Memory B cell (primary cell): Measurements from ENCODE around the gene KIRREL1.

Experiments used
- ATAC-seq: fragments of 150-1000 bp; cut with Tn5 transposase; 2 replicates; pipeline ENCODE4 v1.10.0; 2021; ENCODE audit warnings: low read depth, mild to moderate bottlenecking, moderate library complexity
- DNase-seq, 2 donors: peaks; one replicate each; pipeline ENCODE4 v3.0.0; 2022; ENCODE audit warnings: low spot score in 2 of 2
- H3K27ac Mint-ChIP-seq: one replicate; pipeline ENCODE4 v1.8.0; 2022; ENCODE audit warnings: mild to moderate bottlenecking, moderate library complexity, mixed read lengths
- H3K27me3 Mint-ChIP-seq: one replicate; pipeline ENCODE4 v1.8.0; 2022; ENCODE audit warnings: mixed read lengths
- H3K36me3 Mint-ChIP-seq: one replicate; pipeline ENCODE4 v1.8.0; 2022; ENCODE audit warnings: mild to moderate bottlenecking, mixed read lengths
- H3K4me1 Mint-ChIP-seq: one replicate; pipeline ENCODE4 v1.8.0; 2022; ENCODE audit warnings: mixed read lengths
- H3K4me3 Mint-ChIP-seq: one replicate; pipeline ENCODE4 v1.8.0; 2022; ENCODE audit warnings: mild to moderate bottlenecking, moderate library complexity, mixed read lengths
- H3K9me3 Mint-ChIP-seq: one replicate; pipeline ENCODE4 v1.8.0; 2022; ENCODE audit warnings: mixed read lengths

Gene KIRREL1

GRCh38 chr1:158007180-158007579 lies 13.7 kb downstream of the KIRREL1 start:
- Mint-ChIP-seq H3K27me3 (peaks cover 17% of the 10 kb centered on the region), H3K4me3 (no peak overlapping the region), H3K4me1 (no peaks in the 10 kb centered on the region), H3K36me3 (no peaks in the 10 kb centered on the region), H3K9me3 (no peaks in the 10 kb centered on the region), H3K27ac (no peak overlapping the region)
- DNase-seq, result no peak
- no peak for ATAC-seq

DNA sequence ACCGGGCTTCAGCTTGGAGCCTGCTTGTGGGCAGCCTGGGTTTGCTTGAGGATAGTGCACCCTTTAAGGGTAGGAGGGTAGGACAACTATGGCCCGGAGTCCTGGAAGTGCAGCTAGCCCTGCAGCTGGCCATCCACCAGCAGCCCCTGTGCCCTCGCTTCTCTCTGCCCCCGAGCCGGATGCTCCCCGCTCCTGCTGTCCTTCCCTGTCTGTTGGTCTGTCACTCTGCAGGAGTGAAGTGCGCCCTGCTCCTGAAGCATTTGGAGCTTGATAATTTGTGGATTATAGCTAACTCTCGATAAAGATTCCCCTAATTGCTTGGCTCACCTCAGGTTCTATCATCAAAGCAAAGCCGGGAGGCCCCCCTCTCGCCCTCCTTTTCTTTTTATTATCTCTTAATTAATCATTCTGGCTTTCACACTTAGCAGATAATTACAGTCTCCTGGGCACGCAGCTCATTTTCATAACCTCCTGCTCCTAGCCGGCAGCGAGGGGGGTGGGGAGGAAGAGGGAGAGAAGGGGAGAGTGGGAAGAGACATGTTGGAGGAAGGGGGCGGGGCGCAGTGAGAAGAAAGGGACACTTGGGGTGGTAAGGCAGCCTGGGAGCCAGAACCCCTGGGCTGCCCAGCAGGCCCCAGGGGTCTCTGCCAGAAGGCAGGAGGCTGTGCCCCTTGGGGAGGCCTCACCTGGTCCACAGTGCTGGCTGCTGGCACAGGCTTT lies 14.4 kb downstream of the KIRREL1 start:
- Mint-ChIP-seq H3K9me3 (no peaks in the 10 kb centered on the region), H3K4me1 (no peaks in the 10 kb centered on the region), H3K27me3 (peaks cover 18% of the 10 kb centered on the region), H3K36me3 (no peaks in the 10 kb centered on the region), H3K27ac (no peak overlapping the region), H3K4me3 (no peak overlapping the region)
- DNase-seq (no peak), ATAC-seq (no peak)

GRCh38 chr1:158008630-158009029 lies 15.2 kb downstream of the KIRREL1 start:
- peaks cover 24% of the 10 kb centered on the region for H3K27me3 Mint-ChIP-seq

DNA sequence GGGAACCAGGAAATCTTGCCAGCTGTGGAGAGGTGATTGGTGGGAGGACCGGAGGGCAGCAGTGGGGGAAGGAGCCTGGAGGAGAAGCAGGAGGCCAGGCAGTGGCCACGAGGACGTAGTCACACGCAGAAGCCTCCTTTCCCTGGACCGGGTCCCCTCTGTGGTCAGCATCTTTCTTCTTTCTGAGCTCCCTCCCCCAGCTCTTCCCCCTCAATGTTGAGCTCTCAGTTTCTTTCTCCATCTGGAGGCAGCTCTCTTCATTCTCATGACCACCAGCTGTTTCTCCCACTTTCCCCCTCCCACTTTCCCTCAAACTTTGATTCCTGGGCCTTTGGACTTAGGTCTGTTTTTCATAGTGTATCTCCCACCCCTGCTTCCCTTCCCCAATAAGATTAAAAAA lies 18.3 kb downstream of the KIRREL1 start:
- H3K36me3 Mint-ChIP-seq, result no peaks in the 10 kb centered on the region
- H3K4me3 Mint-ChIP-seq, result no peak overlapping the region
- H3K4me1 Mint-ChIP-seq, result peaks cover 3% of the 10 kb centered on the region
- H3K27me3 Mint-ChIP-seq, result peaks cover 24% of the 10 kb centered on the region
- H3K9me3 Mint-ChIP-seq, result no peaks in the 10 kb centered on the region
- ATAC-seq (no peak), DNase-seq (no peak)
- H3K27ac Mint-ChIP-seq, result no peak overlapping the region

More at GRCh38 chr1:158008630-158009029, 15.2 kb downstream of the KIRREL1 start:
- Mint-ChIP-seq H3K4me1 (no peaks in the 10 kb centered on the region), H3K9me3 (no peaks in the 10 kb centered on the region), H3K36me3 (no peaks in the 10 kb centered on the region), H3K27ac (no peak overlapping the region), H3K4me3 (no peak overlapping the region)
- ATAC-seq (no peak), DNase-seq (no peak)

- H3K4me3 Mint-ChIP-seq, result no peak overlapping the region
- peaks cover 19% of the 10 kb centered on the region for H3K27me3 Mint-ChIP-seq
- ATAC-seq (no peak), DNase-seq (no peak)
- H3K4me1 Mint-ChIP-seq, result peaks cover 3% of the 10 kb centered on the region
- H3K36me3 Mint-ChIP-seq, result no peaks in the 10 kb centered on the region
- H3K27ac Mint-ChIP-seq, result no peak overlapping the region
- H3K9me3 Mint-ChIP-seq, result no peaks in the 10 kb centered on the region
Observed at GRCh38 chr1:158013840-158014730, 20.6 kb downstream of the KIRREL1 start.

GRCh38 chr1:158014731-158015320 lies 21.4 kb downstream of the KIRREL1 start:
- H3K9me3 Mint-ChIP-seq, result no peaks in the 10 kb centered on the region
- peaks cover 3% of the 10 kb centered on the region for H3K4me1 Mint-ChIP-seq

GRCh38 chr1:158016651-158017335 lies 23.3 kb downstream of the KIRREL1 start:
- no peak for DNase-seq

More at GRCh38 chr1:158014731-158015320, 21.4 kb downstream of the KIRREL1 start:
- Mint-ChIP-seq H3K36me3 (no peaks in the 10 kb centered on the region), H3K4me3 (no peak overlapping the region), H3K27me3 (peaks cover 20% of the 10 kb centered on the region), H3K27ac (no peak overlapping the region)
- DNase-seq (no peak), ATAC-seq (no peak)

GRCh38 chr1:158017800-158018595 lies 24.6 kb downstream of the KIRREL1 start:
- Mint-ChIP-seq H3K4me1 (peaks cover 3% of the 10 kb centered on the region), H3K36me3 (no peaks in the 10 kb centered on the region), H3K9me3 (no peaks in the 10 kb centered on the region), H3K4me3 (no peak overlapping the region), H3K27ac (no peak overlapping the region), H3K27me3 (peaks cover 19% of the 10 kb centered on the region)
- ATAC-seq (no peak), DNase-seq (no peak)

More at GRCh38 chr1:158016651-158017335, 23.3 kb downstream of the KIRREL1 start:
- Mint-ChIP-seq H3K27me3 (peaks cover 21% of the 10 kb centered on the region), H3K9me3 (no peaks in the 10 kb centered on the region), H3K36me3 (no peaks in the 10 kb centered on the region), H3K4me3 (no peak overlapping the region), H3K27ac (no peak overlapping the region), H3K4me1 (peaks cover 3% of the 10 kb centered on the region)
- ATAC-seq, result no peak

- H3K9me3 Mint-ChIP-seq, result no peaks in the 10 kb centered on the region
- DNase-seq, result no peak
- H3K27me3 Mint-ChIP-seq, result peaks cover 13% of the 10 kb centered on the region
Observed at GRCh38 chr1:158019171-158019868, 25.9 kb downstream of the KIRREL1 start.

GRCh38 chr1:158020259-158020885 lies 26.9 kb downstream of the KIRREL1 start:
- no peak overlapping the region for H3K4me3 Mint-ChIP-seq
- DNase-seq (no peak), ATAC-seq (no peak)
- H3K27me3 Mint-ChIP-seq, result peaks cover 17% of the 10 kb centered on the region
- H3K36me3 Mint-ChIP-seq, result no peaks in the 10 kb centered on the region
- no peaks in the 10 kb centered on the region for H3K9me3 Mint-ChIP-seq
- H3K27ac Mint-ChIP-seq, result no peak overlapping the region
- no peaks in the 10 kb centered on the region for H3K4me1 Mint-ChIP-seq

More at GRCh38 chr1:158019171-158019868, 25.9 kb downstream of the KIRREL1 start:
- ATAC-seq, result no peak
- H3K36me3 Mint-ChIP-seq, result no peaks in the 10 kb centered on the region
- no peak overlapping the region for H3K4me3 Mint-ChIP-seq
- H3K4me1 Mint-ChIP-seq, result no peaks in the 10 kb centered on the region
- no peak overlapping the region for H3K27ac Mint-ChIP-seq

- peaks cover 19% of the 10 kb centered on the region for H3K27me3 Mint-ChIP-seq
- H3K4me1 Mint-ChIP-seq, result no peaks in the 10 kb centered on the region
- no peaks in the 10 kb centered on the region for H3K9me3 Mint-ChIP-seq
- no peak overlapping the region for H3K27ac Mint-ChIP-seq
- no peak for ATAC-seq
- no peak for DNase-seq
- no peak overlapping the region for H3K4me3 Mint-ChIP-seq
- H3K36me3 Mint-ChIP-seq, result no peaks in the 10 kb centered on the region
Observed at GRCh38 chr1:158020886-158021620, 27.6 kb downstream of the KIRREL1 start.

GRCh38 chr1:158021721-158022120 lies 28.3 kb downstream of the KIRREL1 start:
- no peak overlapping the region for H3K4me3 Mint-ChIP-seq
- H3K27ac Mint-ChIP-seq, result no peak overlapping the region
- no peaks in the 10 kb centered on the region for H3K36me3 Mint-ChIP-seq
- H3K27me3 Mint-ChIP-seq, result peaks cover 18% of the 10 kb centered on the region
- ATAC-seq, result no peak
- H3K9me3 Mint-ChIP-seq, result no peaks in the 10 kb centered on the region
- DNase-seq, result no peak
- no peaks in the 10 kb centered on the region for H3K4me1 Mint-ChIP-seq
